Neuronal stem cell (in vitro differentiated cells): ENCODE data around the gene PSME4.

Source experiments
- DNase-seq: peaks from one replicate; pipeline ENCODE4 v3.0.0-alpha.2; 2013; ENCODE audit warnings: low spot score
- H2AFZ ChIP-seq: one replicate; pipeline ENCODE4 v1.6.1; 2013; ENCODE audit warnings: mild to moderate bottlenecking, low read length, inconsistent platforms
- H2AK5ac ChIP-seq: 2 replicates; pipeline ENCODE4 v1.6.1; 2013; ENCODE audit warnings: low read depth, mild to moderate bottlenecking, inconsistent platforms, low read length, moderate library complexity, mixed read lengths
- H2BK120ac ChIP-seq: 2 replicates; pipeline ENCODE4 v1.6.1; 2013; ENCODE audit warnings: low read depth, mild to moderate bottlenecking, inconsistent platforms, low read length, moderate library complexity, mixed read lengths
- H2BK12ac ChIP-seq: one replicate; pipeline ENCODE4 v1.6.1; 2013; ENCODE audit warnings: low read length, inconsistent platforms
- H2BK15ac ChIP-seq: 2 replicates; pipeline ENCODE4 v1.6.1; 2013; ENCODE audit warnings: mild to moderate bottlenecking, low read length, inconsistent platforms, mixed read lengths
- H2BK5ac ChIP-seq: one replicate; pipeline ENCODE4 v1.6.1; 2013; ENCODE audit warnings: inconsistent platforms, mild to moderate bottlenecking, low read length, moderate library complexity
- H3K14ac ChIP-seq: one replicate; pipeline ENCODE4 v1.6.1; 2013; ENCODE audit warnings: low read length, inconsistent platforms
- H3K18ac ChIP-seq: 2 replicates; pipeline ENCODE4 v1.6.1; 2013; ENCODE audit warnings: low read length, inconsistent platforms
- H3K23ac ChIP-seq: 2 replicates; pipeline ENCODE4 v1.6.1; 2013; ENCODE audit warnings: low read depth, mild to moderate bottlenecking, mixed read lengths, low read length, inconsistent platforms; ENCODE audit not compliant: poor library complexity
- H3K27ac ChIP-seq: replicated peaks from 3 replicates; pipeline ENCODE4 v1.5.1; 2013; ENCODE audit warnings: low read length, inconsistent platforms
- H3K27me3 ChIP-seq, 3 experiments: 2 replicates each; pipeline ENCODE4 v1.6.1; 2013; ENCODE audit warnings: low read length in 3 of 3, mild to moderate bottlenecking in 2 of 3, inconsistent platforms in 1 of 3, low read depth in 1 of 3, mixed read lengths in 1 of 3, moderate library complexity in 1 of 3; ENCODE audit not compliant: control insufficient read depth in 3 of 3, insufficient read depth in 3 of 3
- H3K36me3 ChIP-seq, 2 donors: replicated peaks in 1 of 2; 2 replicates each; pipeline ENCODE4 v1.6.1; 2013; ENCODE audit warnings: low read length in 2 of 2; ENCODE audit not compliant: control insufficient read depth in 2 of 2, insufficient read depth in 2 of 2
- H3K4ac ChIP-seq: 2 replicates; pipeline ENCODE4 v1.6.1; 2013; ENCODE audit warnings: inconsistent platforms, mild to moderate bottlenecking, low read length, moderate library complexity
- H3K4me1 ChIP-seq, 2 donors: 1 replicate in 1 of 2; 2 replicates in 1 of 2; pipeline ENCODE4 v1.6.1; 2013; ENCODE audit warnings: low read length in 2 of 2, low read depth in 1 of 2; ENCODE audit not compliant: control insufficient read depth in 2 of 2, insufficient read depth in 1 of 2
- H3K4me2 ChIP-seq: one replicate; pipeline ENCODE4 v1.6.1; 2013; ENCODE audit warnings: mild to moderate bottlenecking, low read length, inconsistent platforms; ENCODE audit not compliant: insufficient read depth, poor library complexity, severe bottlenecking
- H3K4me3 ChIP-seq, 2 donors: 2 replicates each; pipeline ENCODE4 v1.5.1; 2013; ENCODE audit warnings: low read length in 2 of 2, mild to moderate bottlenecking in 2 of 2, inconsistent platforms in 1 of 2, moderate library complexity in 1 of 2
- H3K79me1 ChIP-seq: one replicate; pipeline ENCODE4 v1.6.1; 2013; ENCODE audit warnings: low read depth, mild to moderate bottlenecking, inconsistent platforms, low read length, moderate library complexity
- H3K9ac ChIP-seq: one replicate; pipeline ENCODE4 v1.6.1; 2013; ENCODE audit warnings: mild to moderate bottlenecking, low read depth, low read length, inconsistent platforms; ENCODE audit not compliant: poor library complexity
- H3K9me3 ChIP-seq, 2 donors: replicated peaks in 1 of 2; 2 replicates each; pipeline versions ENCODE3 to v1.6.1; 2013; ENCODE audit warnings: low read length in 2 of 2, mild to moderate bottlenecking in 2 of 2, inconsistent platforms in 1 of 2, low read depth in 1 of 2, mixed read lengths in 1 of 2, moderate library complexity in 1 of 2; ENCODE audit not compliant: control insufficient read depth in 2 of 2, insufficient read depth in 1 of 2
- H4K8ac ChIP-seq: one replicate; pipeline ENCODE4 v1.6.1; 2013; ENCODE audit warnings: low read depth, mild to moderate bottlenecking, inconsistent platforms, low read length, moderate library complexity
- H4K91ac ChIP-seq: one replicate; pipeline ENCODE4 v1.6.1; 2013; ENCODE audit warnings: low read length, low read depth, mild to moderate bottlenecking, inconsistent platforms; ENCODE audit not compliant: poor library complexity
- WGBS, 2 donors: extraction: QIAGEN DNeasy Blood & Tissue Kit; methylation state at CpG; one replicate each; pipeline ENCODE4 v1.1.7; 2013; ENCODE audit warnings: missing lambda C conversion rate in 2 of 2, mixed read lengths in 1 of 2; ENCODE audit not compliant: insufficient read length in 2 of 2, insufficient replicate concordance in 1 of 2; ENCODE audit errors: extremely low coverage in 2 of 2; 5-methylcytosine and 5-hydroxymethylcytosine counted together

Gene PSME4

GRCh38 chr2:53969285-53969967, 1.4 kb downstream of the PSME4 start:
- Histone ChIP-seq H3K9me3 (no peaks in the 10 kb centered on the region), H2BK120ac (no peak overlapping the region), H2AFZ (no peak overlapping the region), H2BK15ac (no peak overlapping the region), H3K9ac (no peak overlapping the region), H2BK12ac (no peak overlapping the region), H3K14ac (no peak overlapping the region), H3K18ac (no peak overlapping the region), H3K36me3 (peaks cover 0 to 6% of the 10 kb centered on the region in 2 donors), H3K4me3 (peak overlapping the region; percentile 79 to 97), H3K27me3 (no peaks in the 10 kb centered on the region), H4K91ac (no peak overlapping the region), H3K79me1 (no peaks in the 10 kb centered on the region), H2BK5ac (no peak overlapping the region), H4K8ac (no peak overlapping the region), H3K4ac (no peak overlapping the region), H3K4me1 (peaks cover 0 to 5% of the 10 kb centered on the region in 2 donors), H2AK5ac (no peak overlapping the region), H3K27ac (no peak overlapping the region), H3K23ac (no peak overlapping the region), H3K4me2 (peak overlapping the region; percentile 53)
- no peak for DNase-seq
- no CpG with 5 or more reads among the region's 6 CpGs for WGBS, 2 donors

GRCh38 chr2:53964987-53965687, 5.7 kb downstream of the PSME4 start:
- Histone ChIP-seq H3K9me3 (peaks cover 0 to 23% of the 10 kb centered on the region in 2 donors), H3K27me3 (no peaks in the 10 kb centered on the region), H3K4ac (no peak overlapping the region), H2AK5ac (no peak overlapping the region), H4K91ac (no peak overlapping the region), H3K79me1 (peaks cover 2% of the 10 kb centered on the region), H3K14ac (no peak overlapping the region), H2BK12ac (no peak overlapping the region), H3K36me3 (peaks cover 0 to 9% of the 10 kb centered on the region in 2 donors), H2BK5ac (no peak overlapping the region), H2BK120ac (no peak overlapping the region), H2BK15ac (no peak overlapping the region), H3K4me1 (peaks cover 6 to 7% of the 10 kb centered on the region in 2 donors), H3K4me3 (no peak overlapping the region), H3K9ac (no peak overlapping the region), H3K4me2 (no peak overlapping the region), H2AFZ (no peak overlapping the region), H4K8ac (no peak overlapping the region), H3K27ac (no peak overlapping the region), H3K18ac (no peak overlapping the region), H3K23ac (no peak overlapping the region)
- no peak for DNase-seq
- WGBS, 2 donors = no CpG with 5 or more reads among the region's 11 CpGs

- H3K18ac ChIP-seq = no peak overlapping the region
- no peak overlapping the region for H3K9ac ChIP-seq
- H3K4me3 ChIP-seq = no peak overlapping the region
- no peak overlapping the region for H4K8ac ChIP-seq
- H2AK5ac ChIP-seq = no peak overlapping the region
- peaks cover 6 to 7% of the 10 kb centered on the region in 2 donors for H3K4me1 ChIP-seq
- no peak overlapping the region for H2BK15ac ChIP-seq
- DNase-seq = no peak
- no peak overlapping the region for H3K14ac ChIP-seq
- peaks cover 0 to 23% of the 10 kb centered on the region in 2 donors for H3K9me3 ChIP-seq
- H3K36me3 ChIP-seq = peaks cover 0 to 9% of the 10 kb centered on the region in 2 donors
- H2BK5ac ChIP-seq = no peak overlapping the region
- H3K23ac ChIP-seq = no peak overlapping the region
- H2AFZ ChIP-seq = no peak overlapping the region
- H3K79me1 ChIP-seq = peaks cover 2% of the 10 kb centered on the region
- no peak overlapping the region for H3K27ac ChIP-seq
- H4K91ac ChIP-seq = no peak overlapping the region
- no peak overlapping the region for H3K4me2 ChIP-seq
- H3K27me3 ChIP-seq = no peaks in the 10 kb centered on the region
- WGBS, 2 donors = no CpG with 5 or more reads among the region's 2 CpGs
- no peak overlapping the region for H2BK120ac ChIP-seq
- no peak overlapping the region for H3K4ac ChIP-seq
- H2BK12ac ChIP-seq = no peak overlapping the region
These were observed 6.4 kb downstream of the PSME4 start for GRCh38 chr2:53964257-53964952.
